Left cardiac atrium (tissue), 4 donors: ENCODE data around the gene FAM184B. TPM values are rescaled to one million over a fixed set of nuclear protein-coding genes. Genes with fewer than 3 reads are reported as not detected.

Experiments
- ATAC-seq, 2 donors: fragments of 200-7000 bp; cut with Tn5 transposase; one replicate each; pipeline ENCODE4 v1.9.1; 2020; ENCODE audit warnings: mild to moderate bottlenecking in 2 of 2, moderate library complexity in 2 of 2
- DNase-seq: peaks from one replicate; pipeline ENCODE4 v3.0.0-alpha.2; 2020
- intact Hi-C, 2 donors: fragments of 100-400 bp; cut with DNase I; formaldehyde crosslinking; loops; one replicate each; pipeline versions ENCODE4 v1.14.1 to v1.15.1; 2022 to 2023
- total RNA-seq, 2 donors: library from RNA; stranded (reverse); fragmentation: NEBNext Ultra II Directional; extraction: Animal tissue kit (Norgen Biotek cat#: 25700); gene quantifications; one replicate each; pipeline ENCODE4 v1.2.1, GENCODE V29; 2021
- donor health status: DM: no; HTN: yes; CAD: no.
- donor health status: DM: no; HTN: yes; CAD: no; lungs with severe emphysema.
- donor health status: DM: yes; HTN: yes; CAD: no.
- donor health status: Dilated cardiomyopathy.

FAM184B gene
- total RNA-seq, 2 donors from 2014 or later, result 0.03 TPM; not detected in 1

DNA sequence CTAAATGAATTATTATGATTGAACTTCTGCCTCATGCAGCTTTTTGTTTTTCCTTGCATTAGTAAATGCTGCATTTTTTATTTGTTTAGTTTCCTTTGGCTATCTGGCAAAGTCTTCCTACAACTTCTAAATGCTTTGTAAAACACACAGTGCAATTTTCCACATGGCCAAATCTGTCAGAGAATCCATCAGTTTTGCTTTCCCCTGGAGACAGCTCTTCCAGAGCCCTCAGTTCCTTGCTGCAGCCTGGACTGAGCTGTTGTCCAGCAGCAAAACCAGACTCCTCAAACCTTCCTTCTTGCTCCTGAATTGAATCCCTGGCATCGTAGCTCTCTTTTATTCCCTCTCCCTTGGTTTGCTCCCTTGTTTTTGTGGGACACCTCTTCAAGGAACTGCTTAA is 124.3 kb downstream of the FAM184B start:
- DNase-seq (no peak), ATAC-seq (no peak)
- intact Hi-C loops, result no loop called here

DNA sequence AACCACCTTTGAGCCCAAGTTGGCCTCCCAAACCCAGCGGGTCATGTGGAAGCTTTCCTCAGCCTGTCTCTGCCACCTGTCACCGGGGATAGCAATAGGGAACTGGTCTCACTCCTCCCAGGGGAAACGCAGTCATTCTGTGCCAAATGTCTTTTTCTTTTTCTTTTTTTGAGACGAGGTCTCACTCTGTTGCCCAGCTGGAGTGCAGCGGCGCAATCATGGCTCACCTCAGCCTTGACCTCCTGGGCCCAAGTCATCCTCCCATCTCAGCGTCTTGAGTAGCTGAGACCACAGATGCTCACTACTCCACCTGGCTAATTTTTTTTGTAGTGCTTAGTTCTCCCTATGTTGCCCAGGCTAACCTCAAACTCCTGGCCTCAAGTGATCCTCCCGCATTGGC is 126.7 kb downstream of the FAM184B start:
- no peak for DNase-seq
- ATAC-seq, result no peak
- intact Hi-C loops, result no loop called here

DNA sequence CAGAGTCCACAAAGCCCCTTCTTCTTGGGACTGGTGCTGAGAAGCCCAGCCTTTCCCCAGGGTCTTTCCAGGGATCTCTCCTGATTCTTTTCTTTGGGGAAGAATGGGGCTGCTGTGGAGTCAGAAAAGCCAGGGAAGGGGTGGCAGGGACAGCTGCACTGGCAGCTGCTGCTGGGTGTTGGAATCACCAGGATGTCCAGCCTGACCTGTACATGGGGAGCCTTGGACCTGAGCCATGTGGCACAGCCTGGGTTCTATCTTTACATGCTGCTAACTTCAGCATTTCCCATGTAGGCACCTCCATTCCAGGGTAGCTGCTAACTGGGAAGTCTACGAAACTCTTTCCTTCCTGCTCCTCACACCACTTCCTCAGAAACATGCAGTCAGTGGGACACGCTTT is 131.0 kb downstream of the FAM184B start:
- intact Hi-C loops, result no loop called here
- no peak for ATAC-seq

DNA sequence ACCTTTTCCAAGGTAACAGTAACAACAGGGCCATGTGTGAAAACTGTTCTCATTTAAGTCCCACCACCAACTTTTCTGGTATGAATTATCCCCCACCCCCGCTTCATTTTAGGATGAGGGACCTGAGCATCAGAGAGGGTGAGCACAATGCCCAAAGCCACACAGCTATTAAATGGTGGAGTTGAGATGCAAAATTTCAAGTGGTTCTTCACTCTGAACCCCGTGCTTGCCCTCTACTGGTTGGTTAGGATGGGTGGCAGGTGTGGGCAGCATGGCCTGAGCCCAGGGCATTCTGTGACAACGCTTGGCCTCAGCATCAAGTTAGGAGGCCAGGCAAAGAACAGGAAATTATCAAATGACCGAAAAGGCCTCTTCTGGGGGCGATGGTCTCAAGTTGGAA is 133.5 kb downstream of the FAM184B start:
- intact Hi-C loops, result no loop called here
- no peak for DNase-seq
- ATAC-seq, result no peak

More for the DNA sequence above, 131.0 kb downstream of the FAM184B start:
- no peak for DNase-seq

DNA sequence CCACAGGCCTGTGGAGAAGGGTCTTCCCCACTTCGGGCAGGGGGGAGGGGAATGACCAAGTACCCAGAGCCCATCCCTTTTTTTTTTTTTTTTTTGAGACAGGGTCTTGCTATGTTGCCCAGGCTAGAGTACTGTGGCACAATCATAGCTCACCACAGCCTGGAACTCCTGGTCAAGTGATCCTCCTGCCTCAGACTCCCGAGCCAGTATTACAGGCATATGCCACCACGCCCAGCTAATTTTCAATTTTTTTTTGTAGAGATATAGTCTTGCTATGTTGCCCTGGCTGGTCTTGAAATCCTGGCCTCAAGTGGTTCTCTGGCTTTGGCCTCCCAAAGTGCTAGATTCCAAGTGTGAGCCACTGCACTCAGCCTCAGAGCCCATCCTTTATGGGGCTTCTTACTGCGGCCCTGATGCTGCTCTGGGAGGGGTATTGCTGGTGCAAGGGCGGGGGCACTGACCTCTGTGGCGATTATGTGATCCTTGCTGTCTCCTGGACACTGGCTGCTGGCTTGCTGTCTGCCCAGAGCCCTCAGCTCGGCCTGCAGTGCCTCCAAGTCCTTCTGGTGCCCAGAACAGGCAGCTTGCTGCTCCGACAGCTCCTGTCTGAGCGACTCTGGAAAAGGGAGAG is 134.1 kb downstream of the FAM184B start:
- DNase-seq, result no peak
- intact Hi-C loops, result no loop called here
- ATAC-seq, result no peak

DNA sequence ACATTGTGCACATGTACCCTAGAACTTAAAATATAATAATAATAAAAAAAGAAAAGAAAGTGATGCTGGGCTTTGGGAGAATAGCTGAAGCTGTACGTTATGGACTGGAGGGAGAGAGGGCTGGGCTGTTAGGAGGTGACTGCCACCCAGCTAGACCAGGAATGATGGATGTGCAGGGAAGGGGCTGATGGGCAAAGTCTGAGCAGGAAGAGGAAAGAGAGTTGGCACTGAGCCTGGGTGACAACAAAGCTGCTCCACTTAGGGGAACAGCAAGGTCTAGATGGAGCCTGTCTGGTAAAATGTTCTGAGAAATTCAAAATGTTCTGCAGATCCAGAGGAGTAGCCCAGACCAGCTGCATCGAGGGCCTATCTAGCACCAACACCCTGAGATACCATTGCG is 134.7 kb downstream of the FAM184B start:
- ATAC-seq, result no peak

DNA sequence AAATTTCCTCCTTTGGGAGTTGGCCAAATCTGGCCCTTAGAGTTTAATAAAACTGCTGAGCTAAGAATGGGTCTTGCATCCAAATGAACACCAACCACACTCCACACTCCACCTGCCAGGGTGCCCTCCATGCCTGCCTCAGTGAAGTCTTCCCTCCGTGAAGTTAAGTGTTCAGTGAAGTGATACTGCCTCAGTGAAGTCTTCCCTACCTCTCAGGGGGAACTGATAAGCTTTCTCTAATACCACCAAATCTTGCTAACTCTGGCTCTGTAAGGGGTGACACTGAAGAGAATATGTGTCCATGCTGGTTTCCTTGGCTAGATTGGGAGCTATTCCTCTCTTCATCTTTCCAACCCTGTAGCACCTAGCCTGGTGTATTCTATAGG is 139.0 kb downstream of the FAM184B start:
- DNase-seq (no peak), ATAC-seq (no peak)
- intact Hi-C loops, result no loop called here

More for the DNA sequence above, 134.7 kb downstream of the FAM184B start:
- intact Hi-C loops, result no loop called here
- no peak for DNase-seq

DNA sequence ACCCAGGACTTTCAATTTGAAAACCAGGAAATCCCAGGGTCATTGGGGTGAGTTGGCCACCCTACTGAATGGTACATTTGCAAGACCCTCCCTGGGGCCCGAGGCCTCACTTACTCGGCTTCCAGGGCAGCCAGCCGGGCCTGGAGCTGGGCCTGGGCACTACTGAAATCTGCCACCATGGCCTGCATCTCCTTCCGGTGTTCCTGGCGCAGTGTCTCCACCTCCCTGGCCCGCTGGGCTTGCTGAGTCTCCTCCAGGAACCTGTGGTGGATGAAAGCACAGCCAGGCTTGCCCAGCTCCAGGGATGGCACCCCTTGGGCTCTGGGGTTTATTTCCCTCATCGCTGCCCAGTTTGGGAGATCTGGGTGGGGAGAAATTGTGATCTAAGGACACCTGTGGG is 142.3 kb downstream of the FAM184B start:
- ATAC-seq, result no peak
- intact Hi-C loops, result loop anchor here (5.0 to 10.0 kb wide), 2 partner anchors 87 to 936 kb away; no protein-coding TSS in a partner anchor
- no peak for DNase-seq

DNA sequence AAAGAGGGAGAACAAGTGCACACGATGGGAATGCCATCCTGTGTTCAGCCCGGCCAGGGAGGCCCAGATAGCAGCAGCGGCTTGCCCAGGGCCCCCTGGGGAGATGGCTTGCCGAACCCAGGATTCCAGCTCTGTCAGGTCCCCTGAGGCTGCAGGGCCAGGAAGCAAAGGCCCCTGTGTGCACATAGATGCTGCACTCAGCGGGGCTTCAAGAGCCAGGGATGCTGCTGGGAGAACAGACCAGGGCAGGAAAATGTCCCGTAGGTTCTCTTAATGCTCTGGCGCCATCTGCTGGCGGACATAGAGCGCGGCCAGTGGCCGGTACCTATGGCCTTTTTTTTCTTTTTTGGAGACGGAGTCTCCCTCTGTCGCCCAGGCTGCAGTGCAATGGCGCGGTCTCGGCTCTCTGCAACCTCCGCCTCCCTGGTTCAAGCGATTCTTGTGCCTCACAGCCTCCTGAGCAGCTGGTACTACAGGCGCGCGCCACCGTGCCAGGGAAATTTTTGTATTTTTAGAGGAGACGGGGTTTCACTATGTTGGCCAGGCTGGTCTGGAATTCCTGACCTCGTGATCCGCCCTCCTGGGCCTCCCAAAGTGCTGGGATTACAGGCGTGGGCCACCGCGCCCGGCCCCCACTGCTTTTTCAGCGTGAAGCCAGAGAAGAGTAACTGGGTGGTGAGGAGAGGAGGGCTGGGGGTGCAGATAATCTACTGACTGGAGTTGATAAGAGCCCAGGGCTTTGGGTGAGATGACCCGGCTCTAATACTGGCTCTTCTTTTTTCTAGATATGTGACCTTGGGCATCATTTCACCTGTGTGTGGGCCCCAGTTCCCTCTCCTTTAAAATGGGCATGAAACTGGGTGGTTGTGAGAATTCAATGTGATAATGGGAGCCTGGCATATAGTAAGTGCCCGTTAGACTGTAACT is 144.5 kb downstream of the FAM184B start:
- intact Hi-C loops, result loop anchor here (2.0 to 10.0 kb wide), 3 partner anchors 85 to 938 kb away; no protein-coding TSS in a partner anchor
- ATAC-seq, result peak; percentile 87 to 89
- peak; percentile 82 for DNase-seq

DNA sequence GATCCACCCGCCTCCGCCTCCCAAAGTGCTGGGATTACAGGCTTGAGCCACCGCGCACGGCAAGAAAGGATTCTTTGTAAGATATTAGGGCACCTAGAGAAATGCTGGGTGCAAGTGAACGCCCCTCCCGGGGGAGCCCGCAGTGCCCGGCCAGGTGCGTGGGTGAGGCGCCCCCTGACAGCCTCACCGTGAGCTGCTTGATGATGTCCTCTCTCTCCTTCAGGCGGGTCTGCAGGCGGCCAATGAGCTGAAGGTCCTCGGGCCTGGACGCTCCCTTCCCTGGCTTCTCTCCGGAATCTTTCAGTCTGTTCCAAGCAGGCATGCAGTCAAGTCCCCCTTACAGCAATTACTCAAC is 145.1 kb downstream of the FAM184B start:
- peak; percentile 8 to 18 for ATAC-seq
- intact Hi-C loops, result loop anchor here (2.0 to 10.0 kb wide), 3 partner anchors 84 to 938 kb away; no protein-coding TSS in a partner anchor
- DNase-seq, result no peak

DNA sequence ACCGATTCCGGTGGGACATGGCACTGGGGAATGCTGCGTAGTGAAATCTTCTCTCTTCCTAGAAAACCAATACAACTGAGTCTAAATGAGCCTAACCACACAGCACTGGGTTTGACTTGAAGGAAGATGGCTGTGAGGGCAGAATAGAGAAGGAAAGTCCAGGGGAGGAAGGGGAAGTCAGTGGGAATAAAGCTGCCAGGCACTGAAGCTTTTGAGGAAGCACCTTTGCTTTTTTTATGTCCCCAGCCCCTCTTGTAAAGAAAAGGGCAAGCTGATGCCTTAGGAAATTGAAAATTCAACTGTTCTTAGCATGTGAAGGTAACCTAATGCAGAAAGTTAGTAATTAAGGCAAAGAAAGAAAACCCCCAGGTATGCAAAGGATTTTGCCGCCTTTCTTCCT is 146.4 kb downstream of the FAM184B start:
- DNase-seq, result no peak
- intact Hi-C loops, result loop anchor here (5.0 to 10.0 kb wide), 2 partner anchors 83 to 940 kb away; no protein-coding TSS in a partner anchor
- ATAC-seq, result no peak

DNA sequence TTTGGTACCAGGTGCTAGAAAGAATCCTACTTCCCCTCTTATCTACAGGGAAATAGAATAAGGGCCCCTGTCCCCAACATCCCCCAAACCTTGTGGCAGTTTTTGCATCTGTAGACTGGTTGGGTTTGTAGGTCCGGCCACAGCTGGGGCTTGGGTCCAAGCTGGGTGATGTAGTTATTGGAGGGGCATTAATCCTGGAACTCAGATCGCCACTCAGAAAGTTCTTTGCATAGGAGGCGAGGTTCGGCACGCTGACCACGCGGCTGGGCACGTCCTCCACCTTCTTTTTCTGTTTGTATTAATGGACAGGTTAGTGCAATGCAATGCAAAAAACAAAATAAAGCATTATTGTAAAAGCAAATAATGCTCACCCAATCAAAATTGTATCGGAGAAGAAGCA is 147.8 kb downstream of the FAM184B start:
- intact Hi-C loops, result loop anchor here in 1 of 2 donors (10.0 kb wide), 1 partner anchor 941 kb away; no protein-coding TSS in a partner anchor
- DNase-seq (no peak), ATAC-seq (no peak)

DNA sequence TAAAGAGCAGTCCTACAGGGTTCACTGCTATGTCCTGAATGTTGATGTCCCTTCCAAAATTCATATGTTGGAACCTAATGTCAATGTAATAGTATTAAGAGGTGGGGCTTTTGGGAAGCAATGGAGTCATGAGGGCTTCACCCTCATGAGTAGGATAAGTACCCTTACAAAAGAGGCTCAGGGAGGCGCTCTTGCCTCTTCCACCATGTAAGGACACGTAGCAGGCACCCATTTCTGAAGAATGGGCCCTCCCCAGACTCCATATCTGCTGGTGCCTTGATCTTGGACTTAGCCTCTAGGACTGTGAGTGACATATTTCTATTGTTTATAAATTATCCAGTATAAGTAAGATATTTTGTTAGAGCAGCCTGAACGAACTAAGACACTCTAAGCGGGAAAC is 151.2 kb downstream of the FAM184B start:
- no peak for ATAC-seq
- DNase-seq, result no peak
- intact Hi-C loops, result loop anchor here in 1 of 2 donors (10.0 kb wide), 1 partner anchor 945 kb away; no protein-coding TSS in a partner anchor

DNA sequence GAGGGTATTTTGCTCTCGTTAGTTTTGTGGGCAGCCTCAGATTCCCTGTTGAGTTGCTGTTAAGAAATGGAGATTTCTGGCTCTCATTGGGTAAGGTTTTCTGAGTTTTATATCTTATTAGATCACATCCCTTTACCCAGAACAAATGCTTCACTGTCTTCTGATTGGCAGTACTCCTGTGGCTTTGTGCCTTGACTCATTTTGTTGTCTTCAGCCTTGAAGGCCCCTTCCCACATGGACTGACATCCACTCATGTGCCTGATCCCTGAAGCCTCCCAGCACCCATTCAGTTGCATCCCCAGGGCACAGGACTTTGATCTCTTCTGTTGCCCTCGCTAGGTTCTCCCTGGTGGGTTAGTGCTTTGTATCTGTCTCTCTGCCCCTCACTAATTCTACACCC is 156.6 kb downstream of the FAM184B start:
- intact Hi-C loops, result no loop called here
- ATAC-seq, result no peak
- DNase-seq, result no peak

DNA sequence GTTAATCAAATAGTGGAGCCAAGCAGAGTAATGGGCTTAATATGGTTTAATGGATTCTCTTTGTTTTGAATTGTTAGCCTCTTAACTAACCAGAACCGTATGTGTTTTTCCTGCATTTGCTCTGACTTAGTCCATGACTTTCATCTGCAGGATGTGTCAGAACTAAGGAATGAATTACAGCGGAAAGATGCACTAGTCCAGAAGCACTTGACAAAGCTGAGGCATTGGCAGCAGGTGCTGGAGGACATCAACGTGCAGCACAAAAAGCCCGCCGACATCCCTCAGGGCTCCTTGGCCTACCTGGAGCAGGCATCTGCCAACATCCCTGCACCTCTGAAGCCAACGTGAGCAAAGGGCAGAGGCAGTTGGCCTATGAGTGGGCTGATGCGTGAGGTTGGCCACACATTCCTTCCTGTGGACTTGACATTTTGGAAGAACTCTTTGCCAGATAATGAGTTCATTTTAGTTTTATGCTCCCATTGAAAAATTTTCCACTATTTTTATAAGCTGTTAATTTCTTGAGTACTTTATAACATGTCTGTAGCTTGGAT is 157.9 kb downstream of the FAM184B start:
- intact Hi-C loops, result no loop called here
- DNase-seq (no peak), ATAC-seq (no peak)

DNA sequence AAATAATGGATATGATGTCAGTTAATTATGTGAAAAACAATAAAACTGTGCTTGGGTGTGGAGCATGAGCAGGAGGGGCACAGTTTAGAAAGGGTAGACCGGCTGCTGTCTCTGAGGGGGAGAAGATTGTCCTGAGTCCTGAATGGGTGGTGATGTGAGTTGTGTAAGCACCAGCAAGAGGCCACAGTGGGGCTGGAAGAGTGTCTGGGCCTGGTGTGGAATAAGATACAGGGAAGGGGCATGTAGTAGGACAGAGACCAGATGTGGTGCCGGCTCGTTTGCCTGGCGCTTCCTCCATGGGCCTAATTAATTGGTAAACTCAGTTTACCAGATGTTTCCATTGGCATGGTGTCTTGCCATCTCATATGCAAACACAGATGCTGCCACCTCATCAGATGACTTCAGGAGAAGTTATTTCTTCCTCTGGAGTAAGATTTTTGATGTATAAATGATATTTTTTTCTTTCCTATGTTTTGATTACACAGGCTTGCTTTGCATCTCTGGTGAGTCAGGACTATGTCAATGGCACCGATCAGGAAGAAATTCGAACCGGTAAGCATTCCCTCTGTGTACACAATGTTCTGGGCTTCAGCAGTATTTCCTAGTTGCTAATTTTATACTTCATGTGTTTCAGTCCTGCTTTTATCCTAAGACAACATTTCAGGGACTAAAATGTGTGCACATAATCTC is 161.9 kb downstream of the FAM184B start:
- no peak for DNase-seq

DNA sequence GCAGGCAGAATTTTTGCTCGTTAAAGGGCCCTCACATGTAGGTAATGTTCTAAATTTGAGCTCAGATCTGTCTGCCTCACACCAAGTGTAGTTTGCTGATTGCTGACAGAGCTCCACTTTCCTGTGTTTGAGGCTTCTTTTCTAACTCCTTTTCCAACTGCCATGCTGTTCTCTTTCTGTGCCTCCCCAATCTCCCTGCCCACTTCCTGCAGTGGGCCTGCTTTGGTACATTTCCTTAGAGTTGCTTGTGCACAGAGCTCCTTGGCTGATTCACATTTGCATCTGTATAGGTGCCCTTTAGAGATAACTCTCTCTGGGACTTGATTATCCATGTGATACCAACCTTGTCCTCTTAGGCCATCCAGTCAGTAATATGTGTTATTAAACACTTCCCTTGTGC is 162.5 kb downstream of the FAM184B start:
- intact Hi-C loops, result no loop called here
- DNase-seq (no peak), ATAC-seq (no peak)

More for the DNA sequence above, 161.9 kb downstream of the FAM184B start:
- no peak for ATAC-seq
- intact Hi-C loops, result no loop called here

DNA sequence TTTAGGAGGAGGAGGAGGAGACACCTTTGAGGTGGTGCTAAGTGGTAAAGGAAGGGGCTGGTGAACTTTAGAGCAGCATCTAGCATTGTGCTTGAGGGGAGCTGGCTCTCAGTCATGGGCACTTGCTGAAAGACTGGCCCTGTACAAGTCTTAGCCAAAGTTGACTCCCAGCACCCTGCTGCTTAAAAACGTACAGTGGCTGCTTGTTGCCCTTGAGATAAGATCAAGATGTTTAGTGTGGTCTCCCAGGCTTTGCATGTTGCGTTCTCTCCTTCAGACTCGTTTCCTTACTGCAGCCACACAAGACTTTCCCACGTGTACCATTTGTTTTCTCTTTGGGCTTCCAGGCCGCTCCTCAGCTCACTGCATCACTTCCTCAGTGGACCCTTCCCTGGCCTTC is 165.1 kb downstream of the FAM184B start:
- intact Hi-C loops, result no loop called here
- DNase-seq (no peak), ATAC-seq (no peak)
